Measurements from ENCODE around the gene GAN.

Gene GAN

GRCh38 chr16:81431554-81432353 lies 117.0 kb downstream of the GAN start:
- peak; percentile 58 for DNase-seq (ENCODE audit: low spot score)

GRCh38 chr16:81432937-81433557 lies 118.3 kb downstream of the GAN start:
- DNase-seq (ENCODE audit: low spot score), result no peak

GRCh38 chr16:81435103-81435502 lies 120.3 kb downstream of the GAN start:
- DNase-seq (ENCODE audit: low spot score), result no peak

GRCh38 chr16:81435567-81435966 lies 120.8 kb downstream of the GAN start:
- DNase-seq (ENCODE audit: low spot score), result no peak

GRCh38 chr16:81436386-81436785 lies 121.6 kb downstream of the GAN start:
- DNase-seq (ENCODE audit: low spot score), result no peak

GRCh38 chr16:81437865-81438264 lies 123.1 kb downstream of the GAN start:
- DNase-seq (ENCODE audit: low spot score), result no peak

All from GM03348 (cell line).